BLaER1 treated with 17β-estradiol and CSF1 and Interleukin-3, amounts not matched to agents 10 nM and 100 nM (cell line): ENCODE results near the gene RNF220.

Source experiments
- H3K27ac ChIP-seq, 11 experiments: shearing (Covaris generic); formaldehyde crosslinking; 2 replicates each; pipeline ENCODE4 v1.8.1; 2022
- H3K27me3 ChIP-seq, 11 experiments: shearing (Covaris generic); formaldehyde crosslinking; 2 replicates each; pipeline ENCODE4 v1.8.1; 2022
- H3K36me3 ChIP-seq, 11 experiments: shearing (Covaris generic); formaldehyde crosslinking; 2 replicates each; pipeline ENCODE4 v1.8.1; 2022
- H3K4me1 ChIP-seq, 10 experiments: shearing (Covaris generic); formaldehyde crosslinking; 2 replicates each; pipeline ENCODE4 v1.8.1; 2022
- H3K4me2 ChIP-seq, 11 experiments: shearing (Covaris generic); formaldehyde crosslinking; 2 replicates each; pipeline ENCODE4 v1.8.1; 2022
- H3K4me3 ChIP-seq, 10 experiments: shearing (Covaris generic); formaldehyde crosslinking; 2 replicates each; pipeline ENCODE4 v1.8.1; 2022
- H3K9ac ChIP-seq, 11 experiments: shearing (Covaris generic); formaldehyde crosslinking; 2 replicates each; pipeline ENCODE4 v1.8.1; 2022
- H3K9me3 ChIP-seq, 11 experiments: shearing (Covaris generic); formaldehyde crosslinking; replicated peaks in 1 of 11; 2 replicates each; pipeline ENCODE4 v1.8.1; 2022
- H4K20me1 ChIP-seq, 11 experiments: shearing (Covaris generic); formaldehyde crosslinking; 2 replicates each; pipeline ENCODE4 v1.8.1; 2022
- Cebpa-rat ChIP-seq, 11 experiments: shearing (Covaris generic); IDR thresholded peaks; 2 replicates each; pipeline ENCODE4 v1.8.1; 2022

RNF220 gene

GRCh38 chr1:44646261-44647110 is 241.4 kb downstream of the RNF220 start:
- TF ChIP-seq Cebpa-rat (IDR thresholded peaks at IDR 0.05), result no peak
- H3K27ac ChIP-seq, result no peak overlapping the region
- H3K4me2 ChIP-seq, result no peak overlapping the region
- H3K36me3 ChIP-seq, result peaks cover 98 to 100% (median 100%) of the 10 kb centered on the region in 11 experiments
- H3K9me3 ChIP-seq, result no peaks in the 10 kb centered on the region
- peaks cover 30 to 100% (median 91%) of the 10 kb centered on the region in 11 experiments; a peak in 20 of 22 replicates for H4K20me1 ChIP-seq
- H3K4me3 ChIP-seq, result no peak overlapping the region
- no peaks in the 10 kb centered on the region for H3K4me1 ChIP-seq
- H3K9ac ChIP-seq, result no peak overlapping the region
- H3K27me3 ChIP-seq, result no peaks in the 10 kb centered on the region

GRCh38 chr1:44647896-44648295 is 242.8 kb downstream of the RNF220 start:
- TF ChIP-seq Cebpa-rat (IDR thresholded peaks at IDR 0.05), result no peak

GRCh38 chr1:44648529-44649250 is 243.6 kb downstream of the RNF220 start:
- no peak overlapping the region for H3K4me2 ChIP-seq
- no peaks in the 10 kb centered on the region for H3K27me3 ChIP-seq
- no peaks in the 10 kb centered on the region for H3K4me1 ChIP-seq
- no peaks in the 10 kb centered on the region for H3K9me3 ChIP-seq
- no peak for TF ChIP-seq Cebpa-rat (IDR thresholded peaks at IDR 0.05)
- H3K36me3 ChIP-seq, result peaks cover 76 to 94% (median 82%) of the 10 kb centered on the region in 11 experiments
- H3K27ac ChIP-seq, result no peak overlapping the region
- no peak overlapping the region for H3K4me3 ChIP-seq
- H4K20me1 ChIP-seq, result peaks cover 16 to 98% (median 80%) of the 10 kb centered on the region in 11 experiments; a peak in 19 of 22 replicates
- no peak overlapping the region; a peak in 1 of 22 replicates for H3K9ac ChIP-seq

More at GRCh38 chr1:44647896-44648295, 242.8 kb downstream of the RNF220 start:
- Histone ChIP-seq H3K27ac (no peak overlapping the region), H3K36me3 (peaks cover 84 to 98% (median 87%) of the 10 kb centered on the region in 11 experiments), H3K4me2 (no peak overlapping the region), H3K9ac (0 out of 22 replicates have a peak overlapping the region, but pooled peaks of 2 of the 11 experiments have one; percentile 11 to 19), H3K9me3 (no peaks in the 10 kb centered on the region), H4K20me1 (peaks cover 24 to 99% (median 87%) of the 10 kb centered on the region in 11 experiments; a peak in 19 of 22 replicates), H3K4me1 (no peaks in the 10 kb centered on the region), H3K27me3 (no peaks in the 10 kb centered on the region), H3K4me3 (no peak overlapping the region)

- H3K9me3 ChIP-seq, result no peaks in the 10 kb centered on the region
- H3K4me3 ChIP-seq, result no peak overlapping the region
- H3K27me3 ChIP-seq, result no peaks in the 10 kb centered on the region
- H3K4me1 ChIP-seq, result no peaks in the 10 kb centered on the region
- H4K20me1 ChIP-seq, result peaks cover 10 to 94% (median 69%) of the 10 kb centered on the region in 11 experiments; a peak in 19 of 22 replicates
- peaks cover 66 to 91% (median 79%) of the 10 kb centered on the region in 11 experiments for H3K36me3 ChIP-seq
- no peak for TF ChIP-seq Cebpa-rat (IDR thresholded peaks at IDR 0.05)
- H3K27ac ChIP-seq, result no peak overlapping the region
- H3K9ac ChIP-seq, result 0 out of 22 replicates have a peak overlapping the region, but pooled peaks of 1 of the 11 experiments have one; percentile 6
- H3K4me2 ChIP-seq, result no peak overlapping the region
Measured at GRCh38 chr1:44649788-44650158, 244.7 kb downstream of the RNF220 start.

DNA sequence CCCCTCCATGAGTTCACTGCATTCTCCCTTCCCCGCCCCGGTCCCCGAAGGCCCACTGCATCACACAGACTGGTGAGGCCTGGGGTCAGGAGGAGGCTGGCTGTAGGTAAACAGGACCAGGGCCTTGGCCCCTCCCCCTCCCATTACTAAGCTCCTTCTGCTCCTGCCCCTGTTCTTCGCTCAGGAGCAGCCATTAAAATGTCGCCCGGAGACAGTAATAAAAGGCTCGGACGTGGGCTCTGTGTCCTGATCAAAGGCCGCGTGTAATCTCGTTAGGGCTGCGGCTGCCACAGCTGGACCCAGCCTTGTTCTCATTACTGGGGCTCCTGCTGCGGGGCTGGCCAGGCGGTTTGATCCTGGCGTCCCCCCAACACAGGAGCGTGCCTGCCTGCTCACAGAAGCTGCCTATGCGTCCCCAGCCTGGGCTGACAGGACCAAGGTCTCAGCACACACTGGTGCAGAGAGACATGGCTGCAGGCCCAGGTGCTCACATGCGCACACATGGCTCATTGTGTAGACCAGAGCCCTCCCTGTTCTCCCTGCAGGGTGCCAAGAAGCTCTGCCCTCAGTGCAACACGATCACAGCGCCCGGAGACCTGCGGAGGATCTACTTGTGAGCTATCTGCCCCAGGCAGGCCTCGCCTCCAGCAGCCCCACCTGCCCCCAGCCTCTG is 245.2 kb downstream of the RNF220 start:
- TF ChIP-seq Cebpa-rat (IDR thresholded peaks at IDR 0.05), result no peak
- no peak overlapping the region for H3K4me2 ChIP-seq
- no peaks in the 10 kb centered on the region for H3K27me3 ChIP-seq
- peaks cover 60 to 90% (median 74%) of the 10 kb centered on the region in 11 experiments for H3K36me3 ChIP-seq
- no peak overlapping the region for H3K4me3 ChIP-seq
- H3K9ac ChIP-seq, result no peak overlapping the region
- no peak overlapping the region for H3K27ac ChIP-seq
- peaks cover 10 to 94% (median 64%) of the 10 kb centered on the region in 11 experiments; a peak in 19 of 22 replicates for H4K20me1 ChIP-seq
- no peaks in the 10 kb centered on the region for H3K9me3 ChIP-seq
- H3K4me1 ChIP-seq, result no peaks in the 10 kb centered on the region

DNA sequence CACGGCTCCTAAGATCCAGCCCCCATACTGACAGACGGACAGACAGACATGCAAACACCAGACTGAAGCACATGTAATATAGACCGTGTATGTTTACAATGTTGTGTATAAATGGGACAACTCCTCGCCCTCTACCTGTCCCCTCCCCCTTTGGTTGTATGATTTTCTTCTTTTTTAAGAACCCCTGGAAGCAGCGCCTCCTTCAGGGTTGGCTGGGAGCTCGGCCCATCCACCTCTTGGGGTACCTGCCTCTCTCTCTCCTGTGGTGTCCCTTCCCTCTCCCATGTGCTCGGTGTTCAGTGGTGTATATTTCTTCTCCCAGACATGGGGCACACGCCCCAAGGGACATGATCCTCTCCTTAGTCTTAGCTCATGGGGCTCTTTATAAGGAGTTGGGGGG is 246.0 kb downstream of the RNF220 start:
- Histone ChIP-seq H3K27me3 (no peaks in the 10 kb centered on the region), H3K9me3 (no peaks in the 10 kb centered on the region), H3K4me1 (no peaks in the 10 kb centered on the region), H4K20me1 (peaks cover 10 to 89% (median 57%) of the 10 kb centered on the region in 11 experiments; a peak in 19 of 22 replicates), H3K4me3 (no peak overlapping the region), H3K36me3 (peaks cover 53 to 82% (median 66%) of the 10 kb centered on the region in 11 experiments), H3K9ac (no peak overlapping the region), H3K4me2 (no peak overlapping the region), H3K27ac (no peak overlapping the region)
- TF ChIP-seq Cebpa-rat (IDR thresholded peaks at IDR 0.05), result no peak

DNA sequence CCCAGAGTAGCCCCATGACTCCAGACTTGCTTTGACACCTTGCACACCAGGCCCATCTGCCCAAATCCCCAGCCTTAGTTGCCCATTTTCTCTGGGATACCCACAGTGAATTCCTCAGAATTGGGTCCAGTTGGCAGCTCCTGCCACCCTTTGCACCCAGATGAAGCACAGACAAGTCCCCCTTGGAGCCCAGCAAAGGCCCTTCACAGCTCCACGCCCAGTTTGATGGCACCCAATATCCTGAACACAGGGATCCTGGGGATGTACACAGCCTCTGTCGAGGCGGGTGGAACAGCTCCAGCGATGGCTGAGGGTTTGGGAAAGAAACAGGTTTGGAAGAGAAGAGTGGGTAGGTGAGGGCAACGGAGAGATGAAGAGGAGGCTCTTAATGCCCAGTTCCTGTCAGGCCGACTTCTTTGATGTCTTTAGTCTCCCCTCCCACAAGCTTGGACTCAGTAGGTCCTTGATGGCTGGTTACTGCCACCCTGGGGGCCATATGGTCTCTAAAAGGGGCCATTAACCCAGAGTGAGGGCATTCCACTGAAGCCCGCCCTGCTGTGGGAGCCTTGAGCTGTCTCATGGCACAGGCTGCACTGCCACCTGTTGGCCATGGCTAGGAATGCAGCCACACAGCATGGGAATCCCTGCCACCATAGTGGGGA is 247.5 kb downstream of the RNF220 start:
- Histone ChIP-seq H4K20me1 (peaks cover 4 to 74% (median 43%) of the 10 kb centered on the region in 11 experiments; a peak in 19 of 22 replicates), H3K27me3 (no peaks in the 10 kb centered on the region), H3K4me1 (no peaks in the 10 kb centered on the region), H3K4me3 (no peak overlapping the region), H3K9me3 (no peaks in the 10 kb centered on the region), H3K9ac (no peak overlapping the region), H3K36me3 (peaks cover 38 to 67% (median 51%) of the 10 kb centered on the region in 11 experiments), H3K27ac (peak overlapping the region in 1 of 11 experiments; percentile 7; a peak in 1 of 22 replicates), H3K4me2 (no peak overlapping the region)
- no peak for TF ChIP-seq Cebpa-rat (IDR thresholded peaks at IDR 0.05)

DNA sequence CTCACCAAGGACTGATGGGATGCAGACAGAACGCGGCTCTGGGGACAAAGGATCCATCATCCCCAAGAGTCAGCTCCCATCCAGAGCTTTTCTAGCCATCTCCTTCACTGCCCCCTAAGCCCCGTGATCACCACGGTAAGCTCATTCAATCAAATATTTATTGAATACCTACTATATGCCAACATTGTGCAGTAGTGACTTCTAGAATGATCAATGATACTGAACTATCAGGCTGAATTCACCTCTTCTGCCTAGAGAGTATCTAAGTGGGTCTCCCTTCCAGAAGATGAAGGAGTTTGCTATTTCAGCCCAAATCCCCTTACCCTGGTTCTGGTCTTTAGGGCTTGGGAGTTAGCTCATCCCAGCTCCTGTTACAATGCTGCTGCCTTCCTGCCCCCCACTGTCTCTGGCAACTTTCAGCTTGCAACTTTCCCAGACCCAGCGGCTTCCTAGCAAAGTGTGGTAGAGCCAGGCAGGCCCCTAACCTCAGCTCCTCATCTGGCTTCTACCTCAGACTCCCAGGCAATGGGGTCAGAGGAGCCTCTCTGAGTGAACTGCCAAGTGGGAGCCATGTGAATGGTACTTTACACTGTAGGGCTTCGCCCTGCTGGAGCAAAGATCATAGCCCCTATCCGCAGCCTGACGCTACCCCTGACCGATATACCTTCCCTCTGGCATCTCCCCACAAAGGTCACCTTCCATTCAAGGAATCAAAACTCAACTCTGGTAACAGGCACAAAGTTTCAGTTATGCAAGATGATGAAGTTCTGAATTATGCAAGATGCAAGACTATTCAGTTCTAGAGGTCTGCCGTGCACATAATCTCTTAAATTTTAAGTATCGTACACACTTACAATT is 248.3 kb downstream of the RNF220 start:
- peaks cover 31 to 59% (median 43%) of the 10 kb centered on the region in 11 experiments for H3K36me3 ChIP-seq
- no peak overlapping the region for H3K4me2 ChIP-seq
- H3K4me1 ChIP-seq, result no peaks in the 10 kb centered on the region
- peaks cover 0 to 66% (median 36%) of the 10 kb centered on the region in 11 experiments; a peak in 18 of 22 replicates for H4K20me1 ChIP-seq
- H3K4me3 ChIP-seq, result no peak overlapping the region
- no peaks in the 10 kb centered on the region for H3K27me3 ChIP-seq
- H3K9ac ChIP-seq, result no peak overlapping the region
- no peak for TF ChIP-seq Cebpa-rat (IDR thresholded peaks at IDR 0.05)
- no peak overlapping the region for H3K27ac ChIP-seq
- no peaks in the 10 kb centered on the region for H3K9me3 ChIP-seq
